Right renal pelvis (tissue), 4 donors: ENCODE measurements around the gene PUSL1. TPM values are rescaled to one million over a fixed set of nuclear protein-coding genes. Genes with fewer than 3 reads are reported as not detected.
"Not testable (repeated sequence)": the region's sequence is repeated elsewhere in the genome, so short reads cannot be mapped to it uniquely, and the experiment has no call there.

Experiments
- DNase-seq, 4 donors: peaks; one replicate each; pipeline ENCODE4 v3.0.0-alpha.2; 2013; ENCODE audit warnings: low read depth in 4 of 4, low spot score in 3 of 4, missing footprints in 1 of 4
- polyA plus RNA-seq, 4 donors: library from polyadenylated mRNA; unstranded; fragments of 120-200 nt; gene quantifications; one replicate each; pipeline ENCODE4 v1.2.1, GENCODE V29; 2013; ENCODE audit not compliant: insufficient read length in 4 of 4

Gene PUSL1
- polyA plus RNA-seq, 4 donors, result 6.5 to 12.2 (median 7.2) TPM

DNA sequence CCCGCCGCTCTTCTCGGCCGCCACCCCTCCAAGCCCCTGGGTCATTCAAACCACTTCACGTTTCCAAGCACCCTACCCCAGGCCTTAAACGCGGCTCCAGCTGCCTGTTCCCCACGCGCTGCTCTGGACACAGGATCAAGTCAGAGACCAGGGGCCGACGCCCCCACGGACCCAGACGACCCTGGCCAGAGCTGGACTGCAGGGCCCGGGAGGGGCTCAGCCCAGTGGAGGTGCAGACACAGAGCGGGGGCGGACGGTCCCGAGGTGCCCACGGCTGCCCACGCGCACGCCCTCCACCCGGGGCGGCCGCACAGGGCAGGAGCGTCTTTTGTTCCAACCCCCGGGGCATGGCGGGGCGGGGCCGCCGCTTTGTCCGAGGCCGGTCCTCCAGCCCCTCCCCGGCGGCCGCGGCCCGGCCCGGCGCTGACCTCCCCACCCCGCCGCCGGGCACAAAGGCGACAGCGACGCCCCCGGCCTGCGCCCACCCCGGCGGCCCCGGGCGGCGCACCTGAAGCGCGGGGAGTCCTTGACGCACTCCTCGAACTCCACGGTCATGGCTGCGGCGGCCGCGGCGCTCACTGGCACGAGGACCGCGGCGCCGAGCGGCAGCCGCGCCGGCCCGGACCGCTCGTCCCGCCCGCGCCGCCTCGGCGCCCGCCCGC lies 1.0 kb upstream of the PUSL1 start:
- no peak for DNase-seq

DNA sequence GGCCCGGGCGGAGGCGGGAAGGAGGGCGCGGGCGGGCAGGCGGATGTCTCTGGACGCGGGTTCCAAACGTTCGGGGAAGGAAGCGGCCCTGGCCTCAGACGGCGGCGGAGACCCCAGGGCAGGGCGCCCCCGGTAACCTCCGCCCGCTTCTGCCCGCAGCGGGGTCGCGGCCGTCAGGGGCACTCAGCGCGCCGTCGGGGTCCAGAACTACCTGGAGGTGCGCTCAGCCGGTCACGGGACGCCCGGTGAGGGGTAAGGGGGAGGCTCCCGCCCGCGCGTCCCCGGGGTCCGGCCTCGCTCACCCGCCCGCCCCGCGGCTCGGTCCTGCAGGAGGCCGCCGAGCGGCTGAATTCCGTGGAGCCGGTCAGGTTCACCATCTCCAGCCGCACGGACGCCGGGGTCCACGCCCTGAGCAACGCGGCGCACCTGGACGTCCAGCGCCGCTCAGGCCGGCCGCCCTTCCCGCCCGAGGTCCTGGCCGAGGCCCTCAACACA lies 406 bp downstream of the PUSL1 start:
- no peak for DNase-seq

DNA sequence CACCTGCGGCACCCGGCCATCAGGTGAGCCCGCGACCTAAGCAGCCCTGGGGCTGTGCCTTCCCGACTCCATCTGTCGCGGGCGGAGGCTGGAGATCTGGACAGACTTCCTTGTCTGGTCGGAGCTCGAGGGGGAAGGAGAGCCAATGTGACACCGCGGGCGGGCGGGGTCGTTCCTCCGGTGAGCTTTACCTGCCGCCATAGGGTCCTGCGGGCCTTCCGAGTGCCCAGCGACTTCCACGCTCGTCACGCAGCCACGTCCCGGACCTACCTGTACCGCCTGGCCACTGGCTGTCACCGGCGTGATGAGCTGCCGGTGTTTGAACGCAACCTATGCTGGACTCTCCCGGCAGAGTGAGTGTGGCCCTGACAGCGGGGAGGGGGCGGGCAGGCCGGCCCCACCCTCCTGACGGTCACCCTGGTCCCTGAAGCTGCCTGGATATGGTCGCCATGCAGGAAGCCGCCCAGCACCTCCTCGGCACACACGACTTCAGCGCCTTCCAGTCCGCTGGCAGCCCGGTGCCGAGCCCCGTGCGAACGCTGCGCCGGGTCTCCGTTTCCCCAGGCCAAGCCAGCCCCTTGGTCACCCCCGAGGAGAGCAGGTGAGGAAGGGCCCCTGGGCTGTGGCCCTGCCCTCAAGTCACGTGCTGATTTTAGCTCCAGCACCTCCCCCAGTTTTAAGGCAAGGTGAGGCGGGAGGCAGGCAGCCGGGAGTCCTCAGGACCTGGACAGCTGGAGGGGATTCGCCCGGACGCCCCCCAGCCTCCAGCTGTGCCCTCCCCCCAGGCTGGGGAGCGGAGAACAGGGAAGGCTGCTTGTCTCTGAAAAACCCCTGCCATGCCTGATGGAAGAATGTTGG lies 1.1 kb downstream of the PUSL1 start:
- DNase-seq, result no peak

DNA sequence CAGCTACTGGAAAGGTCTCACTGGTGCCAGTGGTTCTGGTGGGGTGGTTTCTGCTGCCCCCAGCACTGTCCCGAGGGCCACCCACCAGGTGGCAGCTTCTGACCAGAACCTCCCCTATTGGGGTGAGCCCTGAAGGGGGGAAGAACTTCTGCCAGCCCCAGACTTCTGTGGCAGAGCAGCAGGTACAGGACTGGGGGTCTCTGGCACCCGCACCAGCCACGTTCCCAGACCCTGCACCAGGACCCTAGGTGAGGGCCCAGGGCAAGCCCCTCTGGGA lies 1.6 kb downstream of the PUSL1 start:
- DNase-seq, result no peak

DNA sequence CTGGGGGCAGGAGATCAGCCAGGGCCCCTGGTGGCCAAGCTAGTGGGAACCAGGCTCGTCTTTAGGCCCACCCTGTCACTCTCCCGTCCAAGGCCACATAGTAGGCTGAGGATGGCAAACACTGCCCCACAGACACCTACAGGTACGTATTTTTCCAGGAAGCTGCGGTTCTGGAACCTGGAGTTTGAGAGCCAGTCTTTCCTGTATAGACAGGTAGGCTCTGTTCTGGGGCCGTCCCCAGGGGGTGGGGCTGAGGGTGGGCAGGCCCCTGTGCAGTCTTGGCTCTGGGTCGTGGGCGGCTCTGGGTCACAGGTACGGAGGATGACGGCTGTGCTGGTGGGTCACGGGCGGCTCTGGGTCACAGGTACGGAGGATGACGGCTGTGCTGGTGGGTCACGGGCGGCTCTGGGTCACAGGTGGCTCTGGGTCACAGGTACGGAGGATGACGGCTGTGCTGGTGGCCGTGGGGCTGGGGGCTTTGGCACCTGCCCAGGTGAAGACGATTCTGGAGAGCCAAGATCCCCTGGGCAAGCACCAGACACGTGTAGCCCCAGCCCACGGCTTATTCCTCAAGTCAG lies 2.2 kb downstream of the PUSL1 start:
- no peak for DNase-seq

DNA sequence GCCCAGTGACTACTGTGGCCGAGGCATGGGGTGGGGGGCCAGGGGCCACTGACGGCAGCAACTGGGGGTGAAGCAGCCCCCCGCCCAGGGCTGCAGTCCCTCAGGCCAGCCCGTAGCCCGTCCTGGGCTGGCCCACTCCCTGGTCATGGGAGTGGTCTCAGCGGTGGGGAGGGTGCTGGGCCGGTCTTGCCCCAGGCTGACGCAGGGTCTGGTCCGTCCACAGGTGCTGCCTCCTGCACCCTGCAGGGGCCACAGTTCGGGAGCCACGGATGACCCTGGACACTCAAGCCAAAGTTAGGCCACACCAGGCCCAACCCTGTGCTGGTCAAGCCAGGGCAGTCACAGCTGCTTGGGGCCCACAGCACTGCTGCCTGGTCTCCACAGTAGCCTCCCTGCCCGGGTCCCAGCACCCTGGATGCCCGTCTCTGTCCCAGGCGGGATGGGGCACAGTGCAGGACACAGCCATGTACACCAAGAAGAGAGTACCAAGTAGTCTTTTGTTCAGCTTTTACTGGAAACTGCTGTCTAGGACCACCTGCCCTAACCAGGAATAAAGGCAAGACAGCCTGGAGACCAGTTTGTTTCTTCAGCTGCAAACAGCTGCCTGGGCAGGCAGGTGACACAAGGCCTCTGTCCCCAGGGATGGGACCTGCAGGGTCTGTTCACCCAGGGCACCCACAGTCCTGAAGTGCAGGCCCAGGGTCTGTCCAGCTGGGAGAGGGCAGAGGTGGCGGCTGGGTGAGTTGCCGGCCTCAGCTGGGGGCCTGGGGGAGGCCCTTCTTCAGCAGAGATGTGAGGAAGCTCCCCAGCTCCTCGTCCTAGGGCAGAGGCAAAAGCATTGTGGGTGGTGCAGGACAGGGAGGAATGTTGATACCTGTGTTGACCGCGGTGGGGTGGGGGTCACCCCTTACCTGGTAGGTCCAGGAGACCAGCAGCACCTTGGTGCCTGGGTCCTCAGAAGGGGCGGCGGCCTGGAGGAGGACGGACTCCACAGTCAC lies 3.0 kb downstream of the PUSL1 start:
- no peak for DNase-seq

DNA sequence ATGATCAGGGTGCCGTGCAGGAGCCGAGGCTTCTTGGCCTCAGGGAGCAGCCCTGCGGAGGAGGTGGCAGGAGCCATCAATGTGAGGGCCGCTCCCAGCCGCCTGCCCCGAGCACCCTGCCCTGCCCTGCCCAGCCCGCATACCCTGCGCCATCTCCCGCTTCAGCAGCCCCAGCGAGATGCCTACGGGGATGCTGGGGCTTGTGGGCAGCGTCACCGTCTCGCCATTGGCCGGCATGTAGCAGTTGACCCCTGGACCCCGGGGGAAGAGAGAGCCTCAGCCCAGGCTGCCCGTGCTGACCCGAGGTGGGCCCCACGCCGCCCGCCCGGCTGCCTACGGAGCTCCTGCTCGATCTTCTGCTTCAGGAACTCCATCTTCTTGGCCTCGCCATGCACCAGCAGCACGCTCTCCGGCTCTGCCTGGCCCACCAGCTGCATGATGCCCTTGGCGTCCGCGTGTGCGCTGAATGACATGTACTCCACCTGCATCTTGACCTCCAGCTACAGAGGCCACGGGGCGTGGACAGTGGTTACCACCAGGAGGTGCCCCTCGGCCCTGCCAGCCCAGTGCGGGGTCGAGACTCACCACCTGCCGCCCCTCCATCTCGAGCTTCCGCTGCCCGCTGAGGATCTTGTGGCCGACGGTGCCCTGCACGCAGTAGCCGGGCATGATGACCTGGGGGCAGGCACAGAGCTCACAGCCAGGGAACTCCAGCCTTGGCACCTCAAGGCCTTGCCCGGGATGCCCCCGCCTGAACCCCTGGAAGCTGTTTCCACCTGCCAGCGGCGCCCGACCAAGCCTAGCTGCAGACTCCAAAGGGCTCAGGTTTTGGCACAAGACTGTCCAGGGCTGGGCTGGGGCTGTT lies 4.3 kb downstream of the PUSL1 start:
- no peak for DNase-seq

DNA sequence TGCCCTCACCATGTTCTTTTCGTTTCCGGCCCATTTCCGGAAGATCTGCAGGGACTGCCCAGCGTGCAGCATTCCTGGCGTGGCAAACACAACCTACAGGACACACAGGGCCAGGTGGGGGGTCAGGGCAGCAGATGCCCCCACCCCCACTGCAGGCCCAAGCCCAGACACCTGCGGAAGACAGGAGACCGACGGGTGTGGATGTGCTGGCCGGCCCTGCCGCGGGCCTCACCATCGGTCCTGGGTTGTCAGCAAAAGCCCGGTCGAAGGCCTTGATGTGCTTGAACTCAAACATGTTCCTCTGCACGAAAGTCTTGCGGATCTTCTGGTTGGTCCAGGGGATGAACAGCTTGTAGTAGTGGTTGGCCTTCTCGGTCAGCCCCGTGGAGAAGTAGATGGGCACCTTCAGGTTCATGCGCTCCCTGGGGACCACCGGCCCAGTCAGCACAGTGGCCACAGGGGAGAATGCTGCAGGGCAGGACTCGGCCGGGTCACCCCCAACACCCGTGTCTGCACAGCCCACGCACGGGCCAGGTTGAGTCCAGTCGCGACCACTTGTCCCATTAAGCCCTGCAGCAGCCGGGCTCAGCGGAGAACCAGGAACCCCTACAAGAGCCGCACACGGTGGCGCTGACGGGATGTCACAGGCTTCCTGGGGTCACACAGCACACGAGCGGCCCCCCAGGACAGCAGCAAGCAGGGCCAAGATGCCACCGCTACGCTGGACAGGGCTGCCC lies 5.3 kb downstream of the PUSL1 start:
- DNase-seq, result no peak

DNA sequence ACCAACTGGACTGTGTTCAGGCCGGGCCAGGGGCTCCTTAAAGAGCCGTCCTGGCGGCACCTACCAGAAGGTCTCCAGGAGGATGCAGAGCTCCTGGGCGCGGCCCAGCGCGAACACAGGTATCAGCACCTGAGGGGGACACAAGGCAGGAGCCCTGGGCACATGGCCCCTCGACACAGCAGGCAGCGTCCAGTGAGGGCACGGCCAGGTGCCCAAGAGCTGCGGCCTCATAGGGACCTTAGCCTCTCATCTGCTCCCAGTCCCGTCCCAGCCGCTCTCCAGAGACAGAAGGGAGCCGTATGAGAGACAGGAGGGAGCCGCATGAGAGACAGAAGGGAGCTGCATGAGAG lies 5.8 kb downstream of the PUSL1 start:
- no peak for DNase-seq

DNA sequence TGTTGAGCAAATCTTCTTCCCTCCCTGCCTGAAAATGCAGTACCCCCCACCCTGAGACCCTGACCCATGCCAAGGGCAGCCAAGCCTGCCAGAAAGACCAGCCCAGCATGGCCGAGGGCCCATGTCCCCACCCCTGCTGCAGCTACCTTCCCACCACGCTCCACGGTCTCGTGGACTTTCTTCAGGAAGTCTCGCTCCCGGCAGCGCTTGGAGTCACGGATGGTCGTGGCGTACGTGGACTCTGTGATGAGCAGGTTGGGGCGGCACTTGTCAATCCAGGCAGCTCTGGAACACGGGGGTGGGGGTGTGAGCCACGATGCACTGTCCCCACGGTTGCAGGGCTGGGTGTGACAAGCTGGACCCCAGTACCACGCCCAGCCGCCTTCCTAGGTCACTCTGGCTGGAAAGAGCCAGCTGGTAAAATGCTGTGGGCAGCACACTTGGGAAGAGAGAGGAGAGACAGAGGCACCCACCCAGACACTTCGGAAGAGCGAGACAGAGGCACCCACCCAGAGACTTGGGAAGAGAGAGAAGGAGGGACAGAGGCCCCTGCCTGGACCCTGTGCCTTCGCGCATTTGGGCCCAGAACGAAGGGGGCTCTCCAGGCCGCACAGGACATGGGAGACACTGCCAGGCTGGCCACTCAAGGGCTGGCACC lies 6.4 kb downstream of the PUSL1 start:
- no peak for DNase-seq

DNA sequence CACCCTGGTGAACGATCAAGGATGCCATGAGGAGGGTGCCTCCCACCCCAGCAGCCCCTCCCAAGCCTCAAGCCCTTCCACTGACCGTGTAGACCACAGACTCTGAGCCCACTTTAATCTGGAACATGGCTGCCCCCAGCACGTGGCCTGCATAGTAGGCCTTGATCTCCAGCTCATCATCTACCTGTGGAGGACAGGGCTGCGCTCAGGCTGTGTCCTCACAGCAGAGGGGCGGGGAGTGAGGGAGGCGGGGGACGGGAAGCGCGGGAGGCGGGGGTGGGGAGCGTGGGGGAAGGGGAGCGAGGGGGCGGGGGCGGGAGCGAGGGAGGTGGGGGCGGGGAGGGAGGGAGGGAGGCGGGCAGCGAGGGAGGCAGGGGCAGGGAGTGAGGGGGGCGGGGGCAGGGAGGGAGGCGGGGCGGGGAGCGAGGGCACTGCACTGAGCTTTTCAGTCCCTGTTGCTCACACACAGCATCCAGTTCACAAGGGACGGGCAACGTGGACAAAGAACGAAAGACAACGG lies 7.1 kb downstream of the PUSL1 start:
- no peak for DNase-seq

DNA sequence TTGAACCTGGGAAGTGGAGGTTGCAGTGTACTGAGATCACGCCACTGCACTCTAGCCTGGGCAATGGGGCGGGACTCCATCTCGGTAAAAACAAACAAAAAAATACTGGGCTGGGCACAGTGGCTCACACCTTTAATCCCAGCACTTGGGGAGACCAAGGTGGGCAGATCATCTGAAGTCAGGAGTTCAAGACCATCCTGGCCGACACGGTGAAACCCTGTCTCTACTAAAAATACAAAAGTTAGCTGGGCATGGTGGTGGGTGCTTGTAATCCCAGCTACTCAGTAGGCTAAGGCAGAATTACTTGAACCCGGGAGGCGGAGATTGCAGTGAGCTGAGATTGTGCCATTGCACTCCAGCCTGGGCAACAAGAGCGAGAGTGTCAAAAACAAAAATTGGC lies 7.8 kb downstream of the PUSL1 start:
- DNase-seq, result not testable (repeated sequence)

DNA sequence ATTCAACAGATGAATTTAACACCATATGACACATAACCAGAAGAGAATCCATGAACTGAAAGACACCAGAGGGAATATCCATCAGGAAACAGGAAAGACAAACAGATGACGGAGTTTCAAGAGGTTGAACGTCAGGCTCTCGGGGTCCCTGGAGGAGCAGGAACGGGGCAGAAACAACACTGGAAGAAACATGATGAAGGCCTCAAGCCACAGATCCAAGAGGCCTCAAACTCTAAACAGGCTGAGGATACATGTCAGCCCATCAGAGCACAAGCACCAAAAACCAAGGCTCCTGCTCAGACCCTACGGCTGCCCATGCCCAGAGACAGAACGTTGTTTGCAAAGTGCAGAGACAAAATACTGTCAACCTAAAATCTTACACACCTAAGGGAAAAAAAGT lies 9.0 kb downstream of the PUSL1 start:
- no peak for DNase-seq

DNA sequence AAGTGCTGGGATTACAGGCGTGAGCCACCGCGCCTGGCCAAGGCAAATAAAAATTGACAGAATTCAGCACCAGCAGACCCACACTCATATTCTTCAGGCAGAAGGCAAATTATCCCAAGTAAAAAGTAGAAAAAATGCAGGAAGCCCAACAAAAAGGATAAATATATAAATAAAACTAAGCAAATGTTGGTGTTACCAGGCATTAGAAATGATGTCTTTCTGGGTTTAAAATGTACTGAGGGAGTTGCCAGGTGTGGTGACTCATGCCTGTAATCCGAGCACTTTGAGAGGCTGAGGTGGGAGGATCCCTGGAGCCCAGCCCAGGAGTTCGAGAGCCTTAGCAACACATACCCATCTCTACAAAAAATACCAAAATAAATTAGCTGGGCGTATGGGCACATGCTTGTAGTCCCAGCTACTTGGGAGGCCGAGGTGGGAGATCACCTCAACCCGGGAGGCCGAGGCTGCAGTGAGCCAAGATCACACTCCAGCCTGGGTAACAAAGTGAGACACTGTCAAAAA lies 9.8 kb downstream of the PUSL1 start:
- no peak for DNase-seq

DNA sequence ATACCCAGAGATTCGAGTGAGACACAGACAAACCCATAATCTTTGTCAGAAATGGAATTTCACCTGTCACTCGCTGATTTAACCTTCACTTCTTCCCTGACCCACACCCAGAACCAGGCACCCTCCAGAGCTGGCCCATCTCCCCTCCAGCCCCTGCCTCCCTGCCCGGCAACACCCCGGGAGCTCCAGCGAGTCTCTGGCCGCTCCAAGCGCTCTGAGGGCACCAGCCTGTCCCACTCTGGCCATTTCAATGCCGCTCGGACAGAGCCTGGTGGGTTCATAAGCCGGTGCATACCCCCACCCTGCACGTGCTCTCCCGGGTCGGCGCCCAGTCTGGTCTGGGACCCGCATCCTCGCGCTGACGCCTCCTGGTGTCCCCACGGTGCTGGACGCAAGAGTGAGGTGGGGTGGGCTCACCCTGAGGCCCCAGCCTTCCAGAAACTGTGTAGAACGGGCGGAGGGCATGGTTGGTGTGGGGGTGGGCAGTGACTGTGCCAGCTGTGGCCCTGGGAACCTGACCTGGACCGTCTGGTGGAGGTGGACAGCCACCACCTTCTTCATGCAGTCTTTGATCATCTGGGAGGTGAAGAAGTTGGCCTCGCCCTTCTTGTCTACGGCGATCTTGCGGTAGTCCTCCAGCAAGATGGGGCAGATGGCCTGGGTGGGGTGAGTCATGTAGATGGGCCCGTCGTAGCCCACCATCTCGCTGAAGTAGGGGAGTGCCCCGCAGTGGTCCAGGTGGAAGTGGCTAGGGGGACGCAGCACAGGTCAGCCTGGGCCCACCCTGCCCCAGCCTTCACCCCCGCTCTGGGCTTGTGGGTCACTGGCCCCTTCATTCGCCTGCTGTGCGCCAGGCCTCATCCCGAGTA lies 10.6 kb downstream of the PUSL1 start:
- no peak for DNase-seq

DNA sequence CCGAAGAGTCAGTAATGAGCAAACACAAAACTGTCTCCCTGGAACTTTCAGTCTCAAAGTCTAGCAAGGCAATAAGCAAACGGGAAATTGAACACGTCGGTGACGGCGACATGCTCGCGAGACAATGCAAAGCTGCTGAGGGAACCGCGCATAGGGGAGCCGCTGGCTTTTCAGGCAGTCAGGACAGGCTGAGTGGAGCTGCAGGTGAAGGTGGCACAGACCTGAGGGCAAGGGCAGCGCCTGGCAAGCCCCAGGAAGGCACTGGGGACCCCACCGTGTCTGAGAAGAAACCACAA lies 11.2 kb downstream of the PUSL1 start:
- DNase-seq, result no peak

DNA sequence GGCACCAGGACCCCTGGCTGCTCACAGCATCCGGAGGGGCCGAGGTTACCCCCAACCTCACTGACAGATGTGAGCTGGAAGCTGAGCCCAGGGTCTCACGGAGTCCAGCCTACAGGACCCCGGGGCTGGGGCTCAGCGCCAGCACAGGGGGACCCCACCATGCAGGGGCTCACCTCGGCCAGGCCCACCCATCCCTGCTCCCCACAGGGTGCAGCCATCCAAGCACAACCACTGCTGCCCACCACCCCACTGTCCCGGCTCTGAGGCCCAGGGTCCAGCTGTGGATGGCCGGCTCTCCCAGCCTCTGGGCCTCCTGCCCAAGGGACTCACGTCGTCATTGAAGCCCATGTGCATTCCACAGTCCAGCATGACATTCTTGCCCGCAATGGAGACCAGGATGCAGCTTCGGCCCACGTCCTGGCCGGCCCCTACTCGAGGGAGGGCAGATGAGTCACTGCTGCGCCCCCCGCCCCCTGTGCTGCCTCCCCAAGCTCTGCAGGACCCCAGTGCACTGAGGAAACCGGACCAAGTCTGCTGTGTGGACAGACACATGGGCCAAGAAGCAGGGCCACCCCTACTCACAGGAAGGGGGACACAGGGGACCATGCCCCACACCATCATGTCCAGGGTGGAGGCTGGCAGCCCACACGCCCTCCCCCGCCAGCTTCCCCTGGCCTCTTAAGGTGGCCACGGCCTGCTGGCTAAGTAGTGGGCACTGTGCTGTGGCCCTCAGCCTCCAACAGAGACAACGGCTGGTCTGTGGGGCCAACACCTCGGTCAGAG lies 12.5 kb downstream of the PUSL1 start:
- DNase-seq, result no peak
